H1 (cell line): ENCODE measurements around the gene FLVCR2. TPM values are rescaled to one million over a fixed set of nuclear protein-coding genes. Genes with fewer than 3 reads are reported as not detected.

ENCODE experiments used
- CTCF ChIA-PET: fragments of 300-600 bp; sonication (Branson Sonifier 250); formaldehyde crosslinking; loops from one replicate; lab custom pipeline; 2021; ENCODE audit not compliant: partially characterized antibody; lab: Charles Lee
- POLR2A ChIA-PET: fragments of 300-600 bp; sonication (Branson Sonifier 250); formaldehyde crosslinking; loops from one replicate; lab custom pipeline; 2021; ENCODE audit warnings: inconsistent platforms; ENCODE audit not compliant: partially characterized antibody; lab: Charles Lee
- DNase-seq, 2 experiments: peaks; one replicate each; pipeline versions ENCODE4 v3.0.0 to v3.0.0-alpha.2; 2010 to 2022; ENCODE audit warnings: low spot score in 2 of 2, low read depth in 1 of 2, mixed read lengths in 1 of 2
- FAIRE-seq: peaks from 2 replicates; lab custom pipeline; 2011; peaks lifted over from hg19 to GRCh38; lab: Jason Lieb, UNC
- H2AFZ ChIP-seq: 2 replicates; pipeline ENCODE4 v1.8.1; 2012; ENCODE audit warnings: low read length, inconsistent platforms
- H2AK5ac ChIP-seq: 2 replicates; pipeline ENCODE4 v1.6.1; 2013; ENCODE audit warnings: low read depth, low read length
- H2BK120ac ChIP-seq: replicated peaks from 2 replicates; pipeline ENCODE3; 2013; ENCODE audit warnings: low read depth, low read length, inconsistent platforms
- H2BK12ac ChIP-seq: 2 replicates; pipeline ENCODE4 v1.6.1; 2013; ENCODE audit warnings: low read depth, low read length
- H2BK15ac ChIP-seq: 2 replicates; pipeline ENCODE4 v1.6.1; 2013; ENCODE audit warnings: low read length
- H2BK20ac ChIP-seq: 2 replicates; pipeline ENCODE4 v1.6.1; 2013; ENCODE audit warnings: low read length
- H2BK5ac ChIP-seq: 2 replicates; pipeline ENCODE4 v1.6.1; 2013; ENCODE audit warnings: low read depth, low read length
- H3K14ac ChIP-seq: 2 replicates; pipeline ENCODE4 v1.6.1; 2013; ENCODE audit warnings: inconsistent platforms; ENCODE audit not compliant: insufficient read length
- H3K18ac ChIP-seq: 2 replicates; pipeline ENCODE4 v1.6.1; 2013; ENCODE audit warnings: low read length; ENCODE audit errors: extremely low read depth
- H3K23ac ChIP-seq: 2 replicates; pipeline ENCODE4 v1.6.1; 2013; ENCODE audit warnings: inconsistent platforms; ENCODE audit not compliant: insufficient read length
- H3K23me2 ChIP-seq: 2 replicates; pipeline ENCODE4 v1.6.1; 2013; ENCODE audit warnings: low read depth, low read length
- H3K27ac ChIP-seq: 2 replicates; pipeline ENCODE4 v1.6.1; 2011; ENCODE audit warnings: low read depth, low read length, inconsistent platforms
- H3K27me3 ChIP-seq, 4 experiments: replicated peaks in 1 of 4; 1 replicate in 1 of 4; 2 replicates in 3 of 4; pipeline versions ENCODE4 v1.6.1 to v1.8.1; 2011 to 2013; ENCODE audit warnings: low read length in 3 of 4, mild to moderate bottlenecking in 3 of 4, inconsistent platforms in 2 of 4, mixed read lengths in 2 of 4, moderate library complexity in 1 of 4; ENCODE audit not compliant: control insufficient read depth in 3 of 4, insufficient read depth in 3 of 4; ENCODE audit errors: extremely low read depth in 1 of 4
- H3K36me3 ChIP-seq, 4 experiments: 2 replicates each; pipeline versions ENCODE4 v1.6.1 to v1.8.1; 2011 to 2013; ENCODE audit warnings: mild to moderate bottlenecking in 4 of 4, low read length in 3 of 4, moderate library complexity in 2 of 4, control low read depth in 1 of 4, inconsistent platforms in 1 of 4; ENCODE audit not compliant: insufficient read depth in 4 of 4, control insufficient read depth in 2 of 4
- H3K4ac ChIP-seq: replicated peaks from 2 replicates; pipeline ENCODE3; 2013; ENCODE audit warnings: low read length, low read depth, mixed read lengths, inconsistent platforms; ENCODE audit not compliant: insufficient read length
- H3K4me1 ChIP-seq, 4 experiments: replicated peaks in 1 of 4; 1 replicate in 1 of 4; 2 replicates in 3 of 4; pipeline versions ENCODE4 v1.6.1 to v1.8.1; 2011 to 2013; ENCODE audit warnings: low read length in 3 of 4, inconsistent platforms in 2 of 4, mixed read lengths in 1 of 4; ENCODE audit not compliant: insufficient read depth in 4 of 4, control insufficient read depth in 3 of 4
- H3K4me2 ChIP-seq, 2 experiments: 2 replicates each; pipeline versions ENCODE4 v1.6.1 to v1.8.1; 2011 to 2013; ENCODE audit warnings: low read depth in 2 of 2, low read length in 2 of 2, control low read depth in 1 of 2, inconsistent platforms in 1 of 2, mild to moderate bottlenecking in 1 of 2; ENCODE audit not compliant: insufficient read depth in 1 of 2
- H3K4me3 ChIP-seq, 4 experiments: fragments of 200-600, 300-600 bp in 1 of 4; sonication (generic), shearing (Covaris generic), sonication (Bioruptor Twin) in 1 of 4; 2 replicates each; pipeline versions ENCODE4 v1.5.1 to v1.8.1; 2011 to 2016; ENCODE audit warnings: low read length in 4 of 4, low read depth in 3 of 4, control low read depth in 2 of 4, inconsistent platforms in 2 of 4, mild to moderate bottlenecking in 2 of 4, mixed read lengths in 1 of 4, moderate library complexity in 1 of 4; ENCODE audit not compliant: insufficient read depth in 2 of 4; ENCODE audit errors: extremely low read depth in 1 of 4
- H3K56ac ChIP-seq: replicated peaks from 2 replicates; pipeline ENCODE3; 2013; ENCODE audit warnings: low read depth, mild to moderate bottlenecking, mixed read lengths, low read length, inconsistent platforms; ENCODE audit not compliant: insufficient read length
- H3K79me1 ChIP-seq: 2 replicates; pipeline ENCODE4 v1.6.1; 2013; ENCODE audit warnings: low read depth, low read length, control low read depth
- H3K79me2 ChIP-seq, 2 experiments: 2 replicates each; pipeline versions ENCODE4 v1.6.1 to v1.8.1; 2012 to 2013; ENCODE audit warnings: low read length in 2 of 2, mild to moderate bottlenecking in 2 of 2, inconsistent platforms in 1 of 2; ENCODE audit not compliant: insufficient read depth in 2 of 2, control insufficient read depth in 1 of 2
- H3K9ac ChIP-seq, 4 experiments: replicated peaks in 1 of 4; 1 replicate in 1 of 4; 2 replicates in 3 of 4; pipeline versions ENCODE4 v1.6.1 to v1.8.1; 2011 to 2013; ENCODE audit warnings: low read depth in 3 of 4, low read length in 3 of 4, control low read depth in 2 of 4, mild to moderate bottlenecking in 2 of 4, moderate library complexity in 2 of 4, inconsistent platforms in 1 of 4; ENCODE audit errors: extremely low read depth in 1 of 4
- H3K9me3 ChIP-seq, 2 experiments: 2 replicates each; pipeline versions ENCODE4 v1.6.1 to v1.8.1; 2012 to 2013; ENCODE audit warnings: mild to moderate bottlenecking in 2 of 2, moderate library complexity in 2 of 2, control low read depth in 1 of 2, inconsistent platforms in 1 of 2, low read depth in 1 of 2, low read length in 1 of 2, mixed read lengths in 1 of 2; ENCODE audit not compliant: insufficient read depth in 2 of 2
- H4K20me1 ChIP-seq, 2 experiments: replicated peaks in 1 of 2; 2 replicates each; pipeline versions ENCODE3 to v1.8.1; 2011 to 2013; ENCODE audit warnings: inconsistent platforms in 2 of 2, low read length in 2 of 2, mild to moderate bottlenecking in 1 of 2; ENCODE audit not compliant: insufficient read depth in 2 of 2, control insufficient read depth in 1 of 2
- H4K5ac ChIP-seq: 2 replicates; pipeline ENCODE4 v1.6.1; 2013; ENCODE audit warnings: low read length, low read depth, mixed read lengths, inconsistent platforms; ENCODE audit not compliant: insufficient read length
- H4K8ac ChIP-seq: 2 replicates; pipeline ENCODE4 v1.8.0; 2013; ENCODE audit warnings: mild to moderate bottlenecking, moderate library complexity, low read length, inconsistent platforms; ENCODE audit not compliant: insufficient read depth; ENCODE audit errors: extremely low read depth
- H4K91ac ChIP-seq: replicated peaks from 2 replicates; pipeline ENCODE3; 2013; ENCODE audit warnings: low read length, mixed read lengths, inconsistent platforms; ENCODE audit not compliant: insufficient read length
- HDAC6 ChIP-seq: IDR thresholded peaks from one replicate; pipeline ENCODE4 v1.7.1; 2012; ENCODE audit warnings: low read depth, mild to moderate bottlenecking, inconsistent platforms, low read length, moderate library complexity
- KDM1A ChIP-seq: fragments of 200-600, 300-600 bp; sonication (generic); IDR thresholded peaks from 2 replicates; pipeline ENCODE4 v1.7.1; 2016; ENCODE audit warnings: mild to moderate bottlenecking, low read length, borderline replicate concordance
- RNF2 ChIP-seq: fragments of 200-900, 300-1000 bp; sonication (generic); IDR thresholded peaks from 2 replicates; pipeline ENCODE4 v1.7.1; 2016; ENCODE audit warnings: borderline replicate concordance, low read depth, mild to moderate bottlenecking, antibody characterized with exemption, low read length; ENCODE audit not compliant: poor library complexity, severe bottlenecking; ENCODE audit errors: missing control alignments
- SIRT6 ChIP-seq: IDR thresholded peaks from one replicate; pipeline ENCODE4 v1.7.1; 2012; ENCODE audit warnings: low read length, inconsistent platforms
- SP2 ChIP-seq: IDR thresholded peaks from 2 replicates; pipeline ENCODE4 v1.6.1; 2012; ENCODE audit warnings: mild to moderate bottlenecking, low read length, inconsistent platforms
- WGBS, 2 experiments: shearing (Covaris generic) in 1 of 2; methylation state at CpG; one replicate each; pipeline versions ENCODE4 v1.1.6 to v1.1.7; 2013 to 2015; ENCODE audit warnings: low lambda C conversion rate in 2 of 2, mixed read lengths in 2 of 2, inconsistent platforms in 1 of 2, low coverage in 1 of 2, missing lambda C conversion rate in 1 of 2; ENCODE audit not compliant: insufficient replicate concordance in 2 of 2, insufficient coverage in 1 of 2, insufficient read length in 1 of 2; ENCODE audit errors: extremely low coverage in 1 of 2, missing lambda C conversion rate in 1 of 2; 5-methylcytosine and 5-hydroxymethylcytosine counted together
- polyA plus RNA-seq, 7 experiments: library from polyadenylated mRNA; depleted of rRNA in 3 of 7; stranded (reverse) in 5 of 7; unstranded in 2 of 7; fragments of >200 nt in 5 of 7; fragments of 200-250 nt in 2 of 7; gene quantifications; 1 replicate in 5 of 7; 2 replicates in 1 of 7; 4 replicates in 1 of 7; pipeline versions ENCODE4 v1.2.1 to v1.2.3, GENCODE V29; 2011 to 2013; ENCODE audit warnings: missing spikeins in 2 of 7, mixed read lengths in 2 of 7
- total RNA-seq: library from RNA; stranded (reverse); fragmentation: NEBNext Ultra II Directional; extraction: Animal tissue kit (Norgen Biotek cat#: 25700); gene quantifications from 2 replicates; pipeline ENCODE4 v1.2.1, GENCODE V29; 2021
- TF ChIP-seq, protein P1 (sequence below): IDR thresholded peaks from 2 replicates; pipeline ENCODE4 v1.6.1; 2011; ENCODE audit warnings: low read length, improper control_type of control experiment

FLVCR2 gene
- total and polyA plus RNA-seq, 2 of the 8 experiments (the other 6 are each of a cell fraction or from before 2014, with no cell fraction given): 7.1 to 8.2 TPM

DNA sequence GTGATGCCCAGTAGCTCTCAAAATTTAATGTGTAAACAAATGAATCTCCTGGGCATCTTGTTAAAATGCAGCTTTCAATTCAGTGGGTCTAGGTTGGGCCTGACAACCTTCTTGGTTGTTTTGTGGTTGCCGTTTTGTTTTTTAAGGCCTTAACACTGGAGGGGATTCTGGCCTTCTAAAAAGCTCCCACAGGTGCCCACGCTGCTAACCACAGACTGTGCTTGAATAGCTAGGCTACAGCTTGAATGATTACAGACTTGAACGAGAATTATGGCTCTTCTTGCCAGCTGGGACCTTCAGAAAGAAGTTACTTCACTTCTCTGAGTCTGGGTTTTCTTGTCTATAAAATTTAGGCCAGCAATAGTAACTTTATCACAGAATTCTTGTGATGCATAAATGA is 1.3 kb upstream of the FLVCR2 start:
- no peak for FAIRE-seq
- TF ChIP-seq, protein P1, sequence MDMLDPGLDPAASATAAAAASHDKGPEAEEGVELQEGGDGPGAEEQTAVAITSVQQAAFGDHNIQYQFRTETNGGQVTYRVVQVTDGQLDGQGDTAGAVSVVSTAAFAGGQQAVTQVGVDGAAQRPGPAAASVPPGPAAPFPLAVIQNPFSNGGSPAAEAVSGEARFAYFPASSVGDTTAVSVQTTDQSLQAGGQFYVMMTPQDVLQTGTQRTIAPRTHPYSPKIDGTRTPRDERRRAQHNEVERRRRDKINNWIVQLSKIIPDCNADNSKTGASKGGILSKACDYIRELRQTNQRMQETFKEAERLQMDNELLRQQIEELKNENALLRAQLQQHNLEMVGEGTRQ: no peak
- TF ChIP-seq KDM1A (no peak), SP2 (no peak), RNF2 (no peak), HDAC6 (no peak), SIRT6 (no peak)

More for the DNA sequence above, 1.3 kb upstream of the FLVCR2 start:
- no peak overlapping the region for H2AFZ ChIP-seq
- no peak overlapping the region for H4K8ac ChIP-seq
- WGBS, 2 experiments: 79% methylated on average over 3 of the region's 3 CpGs; no CpG with 5 or more reads in 1 of the 2 experiments
- no peak overlapping the region for H3K9ac ChIP-seq
- H3K4me2 ChIP-seq: no peak overlapping the region; a peak in 1 of 4 replicates
- H2BK20ac ChIP-seq: no peak overlapping the region
- peaks cover 0 to 13% (median 4%) of the 10 kb centered on the region in 4 experiments; a peak in 4 of 7 replicates for H3K4me1 ChIP-seq
- H3K36me3 ChIP-seq: no peaks in the 10 kb centered on the region
- POLR2A ChIA-PET: interaction anchor here (0.8 to 3.3 kb wide), 7 partner anchors 54 to 87 kb away, joined by 3 to 22 read pairs (median 4); partner anchors contain the start of genes ERG28 and TTLL5
- DNase-seq: no peak
- no peak overlapping the region for H2BK120ac ChIP-seq
- no peak overlapping the region for H3K4me3 ChIP-seq
- no peak overlapping the region for H3K18ac ChIP-seq
- no peak overlapping the region for H3K27ac ChIP-seq
- H4K91ac ChIP-seq: no peak overlapping the region
- no peak overlapping the region for H2BK5ac ChIP-seq
- H2BK15ac ChIP-seq: no peak overlapping the region
- no peaks in the 10 kb centered on the region for H3K79me1 ChIP-seq
- H3K23ac ChIP-seq: no peak overlapping the region
- no peak overlapping the region for H3K4ac ChIP-seq
- no peak overlapping the region for H4K5ac ChIP-seq
- no peak overlapping the region for H3K56ac ChIP-seq
- no peak overlapping the region for H2BK12ac ChIP-seq
- H3K27me3 ChIP-seq: peaks cover 0 to 8% (median 5%) of the 10 kb centered on the region in 4 experiments; a peak in 6 of 7 replicates
- H4K20me1 ChIP-seq: no peaks in the 10 kb centered on the region
- no peaks in the 10 kb centered on the region for H3K79me2 ChIP-seq
- peaks cover 15% of the 10 kb centered on the region; the same call in 1 of the 2 replicates for H3K23me2 ChIP-seq
- H3K14ac ChIP-seq: no peak overlapping the region
- CTCF ChIA-PET: interaction anchor here (0.6 to 19.5 kb wide), 44 partner anchors 8 to 958 kb away, joined by 3 to 348 read pairs (median 5); partner anchors contain the start of genes ERG28 and TTLL5
- H2AK5ac ChIP-seq: no peak overlapping the region
- H3K9me3 ChIP-seq: no peaks in the 10 kb centered on the region
